22Rv1 (cell line): ENCODE results near the gene SETDB1.

Experiments used
- H3K27ac ChIP-seq: fragments of 450-650 bp; 2 replicates; pipeline ENCODE4 v1.5.1; 2017
- ZFX ChIP-seq: fragments of 450-650 bp; IDR thresholded peaks from 2 replicates; pipeline ENCODE4 v1.6.1; 2017; ENCODE audit warnings: antibody characterized with exemption, borderline replicate concordance
- TF ChIP-seq, protein P1 (sequence below): fragments of 450-650 bp; IDR thresholded peaks from 2 replicates; pipeline ENCODE4 v1.5.1; 2017; ENCODE audit warnings: mild to moderate bottlenecking

The SETDB1 gene

DNA sequence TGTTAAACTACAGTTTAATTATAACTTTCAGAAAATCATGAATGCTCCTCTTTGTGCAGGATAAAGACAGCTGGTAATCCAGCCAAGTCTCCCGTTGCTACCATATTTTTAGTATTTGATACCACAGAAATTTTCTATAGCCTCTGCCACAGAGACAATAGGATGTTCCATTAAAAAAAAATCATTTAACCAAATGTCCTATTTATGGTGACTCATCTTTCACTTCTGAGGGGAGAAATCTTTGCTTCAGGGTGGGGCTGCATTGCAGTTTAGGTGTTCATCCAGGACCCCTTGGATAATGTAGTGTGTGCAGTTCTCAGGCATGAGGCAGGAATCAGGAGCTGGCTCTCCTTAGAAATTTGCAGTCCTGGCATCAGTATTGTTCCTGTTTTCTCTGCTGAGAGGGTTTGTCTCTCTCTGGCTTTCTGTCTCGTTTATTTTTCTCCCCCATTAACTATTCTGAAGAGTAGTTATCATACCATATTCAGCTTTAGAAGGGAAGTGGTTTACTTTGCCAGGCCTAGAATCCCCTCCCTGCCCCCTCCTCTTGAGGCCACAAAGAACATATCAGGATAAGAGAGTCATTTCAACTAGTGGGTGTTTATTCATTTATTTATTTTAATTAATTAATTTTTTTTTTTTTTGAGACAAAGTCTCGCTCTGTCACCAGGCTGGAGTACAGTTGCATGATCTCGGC lies 85.1 kb downstream of the SETDB1 start:
- TF ChIP-seq, protein P1, sequence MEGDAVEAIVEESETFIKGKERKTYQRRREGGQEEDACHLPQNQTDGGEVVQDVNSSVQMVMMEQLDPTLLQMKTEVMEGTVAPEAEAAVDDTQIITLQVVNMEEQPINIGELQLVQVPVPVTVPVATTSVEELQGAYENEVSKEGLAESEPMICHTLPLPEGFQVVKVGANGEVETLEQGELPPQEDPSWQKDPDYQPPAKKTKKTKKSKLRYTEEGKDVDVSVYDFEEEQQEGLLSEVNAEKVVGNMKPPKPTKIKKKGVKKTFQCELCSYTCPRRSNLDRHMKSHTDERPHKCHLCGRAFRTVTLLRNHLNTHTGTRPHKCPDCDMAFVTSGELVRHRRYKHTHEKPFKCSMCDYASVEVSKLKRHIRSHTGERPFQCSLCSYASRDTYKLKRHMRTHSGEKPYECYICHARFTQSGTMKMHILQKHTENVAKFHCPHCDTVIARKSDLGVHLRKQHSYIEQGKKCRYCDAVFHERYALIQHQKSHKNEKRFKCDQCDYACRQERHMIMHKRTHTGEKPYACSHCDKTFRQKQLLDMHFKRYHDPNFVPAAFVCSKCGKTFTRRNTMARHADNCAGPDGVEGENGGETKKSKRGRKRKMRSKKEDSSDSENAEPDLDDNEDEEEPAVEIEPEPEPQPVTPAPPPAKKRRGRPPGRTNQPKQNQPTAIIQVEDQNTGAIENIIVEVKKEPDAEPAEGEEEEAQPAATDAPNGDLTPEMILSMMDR = no peak
- no peak for TF ChIP-seq ZFX
- no peak overlapping the region for H3K27ac ChIP-seq

DNA sequence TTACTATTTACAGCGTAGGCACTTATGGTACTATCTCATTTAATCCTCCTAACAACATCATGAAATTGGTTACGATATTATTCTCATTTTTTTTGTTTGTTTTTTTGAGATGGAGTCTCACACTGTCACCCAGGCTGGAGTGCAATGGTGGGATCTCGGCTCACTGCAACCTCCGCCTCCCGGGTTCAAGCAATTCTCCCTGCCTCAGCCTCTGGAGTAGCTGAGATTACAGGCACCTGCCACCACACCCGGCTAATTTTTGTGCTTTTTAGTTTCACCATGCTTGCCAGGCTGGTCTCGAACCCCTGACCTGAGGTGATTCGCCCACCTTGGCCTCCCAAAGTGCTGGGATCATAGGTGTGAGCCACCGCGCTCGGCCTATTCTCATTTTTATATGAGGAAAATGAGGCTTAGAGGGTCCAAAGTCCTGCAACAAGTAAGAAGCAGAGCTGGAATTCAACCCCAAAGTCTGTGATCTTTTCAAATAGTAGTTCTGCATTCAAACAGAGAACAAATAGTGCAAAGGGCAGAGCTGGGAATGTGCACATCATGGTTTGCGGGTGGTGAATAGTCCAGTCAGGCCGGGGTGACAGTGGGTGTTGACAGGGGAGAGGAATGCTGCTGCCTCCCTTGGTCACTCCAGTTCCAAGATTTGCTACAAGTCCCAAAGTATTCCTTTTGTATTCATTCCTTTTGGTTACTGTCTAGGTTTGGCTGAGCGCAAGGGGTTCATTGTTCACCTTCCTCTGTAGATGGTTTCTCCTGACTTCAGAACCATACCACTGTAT lies 86.7 kb downstream of the SETDB1 start:
- no peak overlapping the region for H3K27ac ChIP-seq
- TF ChIP-seq, protein P1 = no peak
- TF ChIP-seq ZFX = no peak

DNA sequence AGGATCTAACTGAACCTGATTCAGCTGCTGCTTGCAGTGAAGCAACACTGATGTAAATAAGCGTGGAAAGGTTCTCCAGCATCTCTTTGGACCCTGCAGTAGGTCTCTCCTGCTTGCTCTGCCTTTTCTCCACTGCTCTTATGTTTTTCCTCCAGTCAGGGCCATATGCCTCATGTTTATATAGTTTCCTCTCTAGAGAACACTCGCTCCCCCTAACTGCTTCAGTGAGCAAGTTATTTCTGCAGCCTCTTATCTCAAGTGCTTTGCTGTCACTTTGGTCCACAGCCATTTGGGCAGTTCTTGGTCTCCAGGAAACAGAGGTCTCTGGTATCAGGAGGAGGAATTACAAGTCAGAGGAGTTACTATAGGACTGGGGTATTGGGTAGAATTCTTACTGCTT lies 87.4 kb downstream of the SETDB1 start:
- TF ChIP-seq, protein P1 = no peak
- no peak for TF ChIP-seq ZFX
- no peak overlapping the region for H3K27ac ChIP-seq
